ENCODE results near the gene MED29. TPM values are rescaled to one million over a fixed set of nuclear protein-coding genes. Genes with fewer than 3 reads are reported as not detected.

Gene MED29
- total and polyA plus RNA-seq, 10 of the 15 experiments (the other 5 are each of a cell fraction or from before 2014, with no cell fraction given), result 3.2 to 36.6 (median 22.8) TPM

- TF ChIP-seq BHLHE40 (IDR thresholded peaks at IDR 0.05; ENCODE audit: borderline replicate concordance in 1 of 2, low read depth in 2 of 2, low read length in 1 of 2), result peak; percentile 99 to 100
- no peak for TF ChIP-seq ZNF24 (IDR thresholded peaks at IDR 0.05)
- TF ChIP-seq RCOR1 (conservative IDR thresholded peaks at IDR 0.05; ENCODE audit: low read depth, low read length), result 0 out of 2 replicates have a peak, but pooled peaks have one; percentile 30
- TF ChIP-seq GATAD2B (conservative IDR thresholded peaks at IDR 0.05; ENCODE audit: low read depth), result peak; percentile 98
- no peak for TF ChIP-seq TCF7 (IDR thresholded peaks at IDR 0.05; ENCODE audit: borderline replicate concordance)
- peak; percentile 95 for TF ChIP-seq MEF2A (IDR thresholded peaks at IDR 0.05; ENCODE audit: insufficient read depth, low read depth, low read length)
- peak; percentile 82; the same call in 1 of the 2 replicates for TF ChIP-seq CHD2 (IDR thresholded peaks at IDR 0.05; ENCODE audit: borderline replicate concordance, low read depth, low read length)
- TF ChIP-seq ZNF622 (IDR thresholded peaks at IDR 0.05), result no peak
- TF ChIP-seq BACH1 (IDR thresholded peaks at IDR 0.05; ENCODE audit: borderline replicate concordance), result peak; percentile 96
- peak; percentile 84 for TF ChIP-seq EED (IDR thresholded peaks at IDR 0.05; ENCODE audit: low read depth)
- peak; percentile 55 to 79; a peak in 3 of 4 replicates for TF ChIP-seq EP300 (IDR thresholded peaks at IDR 0.05; ENCODE audit: borderline replicate concordance in 1 of 2, control insufficient read depth in 1 of 2, low read depth in 2 of 2, low read length in 2 of 2)
Observed at GRCh38 chr19:39402346-39403300, 11.4 kb downstream of the MED29 start (continued).

All from GM12878 (cell line).